HG03342 (cell line): ENCODE measurements around the gene SLC2A4.

Experiments
- ATAC-seq: cut with Tn5 transposase; IDR thresholded peaks from one replicate; pipeline ENCODE4 v1.9.1; 2021; ENCODE audit warnings: mild to moderate bottlenecking, moderate library complexity; ENCODE audit not compliant: unreplicated experiment

Gene SLC2A4

DNA sequence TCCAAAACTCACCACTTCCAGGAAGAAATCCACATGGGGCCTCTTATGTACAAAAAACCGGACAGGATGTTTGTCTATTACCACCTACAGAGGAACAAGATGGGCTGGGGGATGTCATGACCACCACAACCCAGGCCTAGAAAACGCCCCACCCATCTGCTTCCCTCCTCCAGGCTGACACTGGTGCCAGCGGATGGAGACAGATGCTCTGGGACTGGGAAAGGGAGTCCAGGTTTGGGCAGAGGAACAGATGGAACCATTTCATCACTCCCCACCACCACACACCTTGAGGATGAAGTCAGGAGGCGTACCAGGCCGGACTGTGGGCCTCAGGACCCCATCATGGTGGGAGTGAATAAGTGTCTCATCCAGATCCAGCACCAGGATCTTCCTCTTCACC is 34.7 kb upstream of the SLC2A4 start:
- ATAC-seq, result no peak

GRCh38 chr17:7248796-7249195 is 32.7 kb upstream of the SLC2A4 start:
- ATAC-seq, result no peak

DNA sequence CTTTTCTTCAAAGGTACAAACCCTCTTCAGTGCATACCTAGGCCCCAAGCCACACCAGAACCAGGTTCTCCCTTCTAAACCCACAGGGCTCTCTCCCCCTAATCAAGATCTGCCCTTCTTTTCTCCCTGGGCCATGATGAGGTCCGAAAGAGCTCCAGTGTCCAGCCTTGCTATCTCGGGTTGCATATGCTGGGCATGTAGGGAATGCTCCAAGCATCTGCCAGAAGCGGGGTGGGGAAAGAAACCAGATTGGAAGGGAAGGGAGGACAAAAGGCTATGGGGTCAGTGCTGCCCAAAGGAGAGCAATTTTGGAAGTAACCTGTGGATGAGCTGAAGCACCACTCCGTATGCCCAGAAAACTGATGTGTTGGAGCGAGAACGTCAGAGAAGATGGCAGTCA is 32.3 kb upstream of the SLC2A4 start:
- ATAC-seq, result no peak

DNA sequence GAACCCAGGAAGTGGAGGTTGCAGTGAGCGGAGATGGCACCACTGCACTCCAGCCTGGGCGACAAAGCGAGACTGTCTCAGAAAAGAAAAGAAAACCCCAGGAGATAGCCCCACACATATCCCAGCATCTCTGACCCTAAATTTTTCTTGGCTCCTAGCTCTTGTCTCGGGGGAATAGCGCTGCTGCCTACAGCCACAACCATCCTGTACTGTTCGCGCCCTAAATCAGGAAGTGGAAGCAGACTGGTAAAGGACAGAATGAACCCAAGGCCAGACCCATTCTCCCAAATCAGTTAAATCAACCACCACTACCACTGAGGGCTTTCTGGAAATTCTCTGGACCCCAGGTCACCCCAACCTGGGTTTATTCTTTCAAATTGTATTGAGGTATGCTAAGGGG is 31.7 kb upstream of the SLC2A4 start:
- no peak for ATAC-seq

DNA sequence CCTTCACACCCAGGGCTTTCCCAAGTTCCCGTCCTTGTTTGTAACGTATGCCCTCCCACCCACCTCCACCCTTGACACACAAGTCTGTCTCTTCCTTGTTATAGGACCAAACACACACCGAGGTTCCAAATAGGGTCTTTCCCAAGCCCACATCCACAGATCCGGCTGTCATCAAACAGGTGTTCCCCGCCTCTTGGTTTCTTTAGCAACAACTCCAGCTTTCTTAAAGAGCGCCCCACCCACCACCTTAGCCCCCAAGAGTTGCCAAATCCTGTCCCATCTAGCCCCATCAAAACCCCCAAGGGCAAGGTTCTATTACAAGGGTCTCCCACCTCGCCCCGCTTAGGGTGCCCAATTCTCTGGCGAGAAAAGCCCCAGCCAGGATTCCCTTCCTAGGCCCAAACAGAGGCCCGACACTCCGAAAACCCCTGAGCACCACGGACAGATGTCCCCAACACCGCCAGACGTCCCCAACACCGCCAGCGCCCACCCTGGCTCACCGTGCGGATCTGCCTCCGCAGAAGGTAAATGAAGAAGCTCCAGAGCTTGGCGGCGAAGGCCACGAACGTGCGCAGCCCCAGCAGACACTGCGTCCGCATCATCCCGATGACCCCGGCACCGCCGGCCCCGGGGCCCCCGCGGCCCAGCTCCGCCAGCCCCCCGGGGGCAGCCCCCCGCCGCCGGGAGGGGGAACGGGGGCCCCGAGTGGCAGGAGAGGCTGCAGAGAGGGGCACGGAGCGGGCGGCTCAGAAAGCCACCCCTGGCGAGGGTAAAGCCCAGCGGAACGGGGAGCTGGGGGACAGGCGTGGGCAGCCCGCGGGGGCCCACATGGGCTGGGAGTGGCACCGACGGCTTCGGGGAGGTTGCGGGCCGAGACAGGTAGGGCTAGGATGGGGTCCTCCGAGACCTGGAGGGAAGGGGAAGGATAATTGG is 30.6 kb upstream of the SLC2A4 start:
- ATAC-seq, result no peak

DNA sequence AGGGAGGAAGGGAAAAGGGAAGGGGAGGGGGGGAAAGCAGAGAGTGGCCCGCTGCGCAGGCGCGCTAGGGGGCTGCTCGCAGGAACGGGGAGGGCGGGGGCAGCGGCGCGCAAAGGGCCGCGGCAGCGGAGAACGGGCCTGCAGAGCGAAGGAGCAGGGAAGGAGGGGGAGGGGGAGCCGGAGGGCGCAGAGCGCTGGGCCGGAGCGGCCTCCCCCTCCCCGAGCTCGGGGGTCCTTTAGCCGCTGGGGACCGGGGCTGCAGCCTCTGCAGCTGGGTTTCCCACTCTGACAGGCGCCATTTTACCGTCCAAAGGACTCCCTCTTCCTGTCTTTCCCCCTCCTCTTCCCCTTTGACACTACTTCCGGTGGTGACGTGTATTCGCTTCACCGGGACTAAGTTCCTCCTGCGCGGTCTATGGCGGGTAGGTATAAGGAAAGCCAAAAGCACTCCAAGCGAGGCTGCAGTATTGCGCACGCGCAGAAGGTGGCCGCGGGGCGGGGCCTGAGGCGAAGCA is 29.8 kb upstream of the SLC2A4 start, which contains the start of gene CTDNEP1:
CTDNEP1 (minus strand) TSS at position 74 of the 515 bp plus-strand sequence. CDS start 438 bp downstream, outside the sequence.
- ATAC-seq, result peak; percentile 74

- ATAC-seq, result peak; percentile 49
Observed at GRCh38 chr17:7252176-7253043, 29.1 kb upstream of the SLC2A4 start, which contains the start of gene ELP5. TSS of gene ELP5 (plus strand) at chr17:7252215. CDS start at chr17:7252551, 336 bp downstream.

- ATAC-seq, result no peak
Observed at GRCh38 chr17:7253082-7253481, 28.4 kb upstream of the SLC2A4 start.

- no peak for ATAC-seq
Observed at GRCh38 chr17:7254511-7254910, 27.0 kb upstream of the SLC2A4 start.

DNA sequence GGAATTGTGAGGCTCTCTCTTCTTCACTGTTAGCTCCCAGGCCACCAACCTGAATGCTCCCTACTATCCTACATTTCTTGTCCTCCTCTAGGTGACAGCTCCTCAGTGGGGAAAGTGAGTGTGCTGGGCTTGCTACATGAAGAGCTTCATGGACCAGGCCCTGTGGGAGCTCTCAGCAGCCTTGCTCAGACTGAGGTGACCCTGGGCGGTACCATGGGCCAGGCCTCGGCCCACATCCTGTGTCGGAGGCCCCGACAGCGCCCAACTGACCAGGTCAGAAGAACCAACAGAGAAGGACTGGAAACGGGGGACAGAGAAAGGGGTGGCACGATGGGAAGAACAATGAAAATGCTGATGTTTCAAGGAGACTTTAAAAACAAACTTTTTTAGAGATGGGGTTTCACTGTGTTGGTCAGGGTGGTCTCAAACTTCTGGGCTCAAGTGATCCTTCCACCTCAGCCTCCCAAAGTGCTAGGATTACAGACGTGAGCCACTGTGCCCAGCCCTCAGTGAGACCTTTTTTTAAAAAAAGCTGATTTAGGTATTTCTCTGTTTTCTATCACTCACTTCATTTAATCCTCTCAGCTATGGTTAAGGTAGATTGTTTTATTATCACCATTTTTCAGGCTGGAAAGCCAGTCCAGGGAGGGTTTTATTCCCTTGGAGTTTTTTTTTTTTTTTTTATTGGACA is 24.6 kb upstream of the SLC2A4 start:
- no peak for ATAC-seq

GRCh38 chr17:7258731-7259554 is 22.6 kb upstream of the SLC2A4 start:
- ATAC-seq, result no peak

DNA sequence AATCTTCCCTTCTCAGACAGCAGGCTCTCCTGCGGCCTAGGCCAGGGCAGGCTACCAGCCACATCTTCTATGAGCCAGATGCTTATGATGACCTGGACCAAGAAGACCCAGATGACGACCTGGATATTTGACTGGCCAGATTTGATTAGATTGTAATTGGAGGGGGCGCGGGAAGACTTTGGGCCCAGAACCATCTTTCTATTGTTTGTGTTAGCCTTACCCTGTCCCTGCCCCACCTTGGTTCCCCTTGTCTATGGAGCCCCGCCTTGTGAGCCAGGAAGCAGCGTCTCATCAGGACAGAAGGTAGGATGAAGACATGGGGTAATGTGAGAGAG is 22.0 kb upstream of the SLC2A4 start:
- no peak for ATAC-seq

DNA sequence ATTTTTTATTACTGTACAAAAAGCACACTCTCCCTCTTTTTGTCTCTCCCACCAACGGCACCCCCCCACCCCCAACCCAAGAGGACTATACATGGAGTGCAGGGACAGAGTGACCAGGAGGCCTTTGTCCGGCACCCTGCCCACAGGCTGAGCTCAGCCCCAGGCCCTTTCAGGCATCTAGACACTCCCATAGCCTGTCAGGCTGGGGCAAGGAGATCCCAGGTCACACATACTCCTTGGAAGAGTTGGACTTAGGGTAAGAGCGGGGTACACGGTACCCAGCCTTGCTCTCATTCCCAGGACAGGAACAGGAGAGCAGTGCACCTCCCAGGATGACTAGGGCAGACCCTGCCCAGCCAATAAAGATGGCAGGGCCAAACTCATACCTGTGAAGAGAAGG is 21.4 kb upstream of the SLC2A4 start:
- ATAC-seq, result no peak

DNA sequence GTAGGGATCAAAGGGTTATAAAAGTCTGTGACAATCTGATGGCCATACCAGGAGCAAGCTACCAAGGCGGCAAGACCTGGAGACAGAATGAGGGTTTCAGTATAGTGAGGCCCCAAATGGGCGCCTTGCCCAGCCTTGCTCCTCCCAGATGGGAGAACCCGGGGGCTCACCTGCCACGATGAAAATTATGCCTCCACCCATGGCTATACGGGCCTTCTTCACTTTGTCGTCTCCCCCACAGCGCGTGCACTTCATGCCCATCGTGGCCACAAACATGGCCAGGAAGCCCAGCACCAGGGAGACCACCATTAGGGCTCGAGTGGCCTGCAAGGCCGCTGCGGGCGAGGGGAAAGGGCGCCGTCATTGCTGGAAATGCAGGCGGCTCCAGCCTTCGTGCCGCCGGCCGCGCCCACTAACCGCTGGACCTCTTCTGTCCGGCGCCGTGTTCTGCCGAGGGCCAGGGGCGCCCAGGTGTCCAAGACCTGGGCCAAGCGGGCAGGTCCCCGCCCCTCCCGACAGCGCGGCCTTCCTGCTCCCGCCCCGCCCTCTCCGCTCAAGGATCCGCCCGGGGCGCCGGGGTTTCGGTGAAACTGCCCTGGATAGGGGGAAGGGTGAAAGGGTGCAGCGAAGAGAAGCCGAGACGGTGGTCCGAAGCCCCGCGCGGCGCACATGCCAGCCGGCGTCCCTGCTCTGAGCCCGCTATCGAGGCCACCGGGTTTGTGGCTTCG is 20.7 kb upstream of the SLC2A4 start:
- no peak for ATAC-seq

- ATAC-seq, result no peak
Observed at GRCh38 chr17:7261379-7262191, 19.9 kb upstream of the SLC2A4 start.

- ATAC-seq, result no peak
Observed at GRCh38 chr17:7262192-7262934, 19.2 kb upstream of the SLC2A4 start, which contains the start of gene CLDN7. TSS of gene CLDN7 (minus strand) at chr17:7262478. CDS start at chr17:7262043, 435 bp downstream.

DNA sequence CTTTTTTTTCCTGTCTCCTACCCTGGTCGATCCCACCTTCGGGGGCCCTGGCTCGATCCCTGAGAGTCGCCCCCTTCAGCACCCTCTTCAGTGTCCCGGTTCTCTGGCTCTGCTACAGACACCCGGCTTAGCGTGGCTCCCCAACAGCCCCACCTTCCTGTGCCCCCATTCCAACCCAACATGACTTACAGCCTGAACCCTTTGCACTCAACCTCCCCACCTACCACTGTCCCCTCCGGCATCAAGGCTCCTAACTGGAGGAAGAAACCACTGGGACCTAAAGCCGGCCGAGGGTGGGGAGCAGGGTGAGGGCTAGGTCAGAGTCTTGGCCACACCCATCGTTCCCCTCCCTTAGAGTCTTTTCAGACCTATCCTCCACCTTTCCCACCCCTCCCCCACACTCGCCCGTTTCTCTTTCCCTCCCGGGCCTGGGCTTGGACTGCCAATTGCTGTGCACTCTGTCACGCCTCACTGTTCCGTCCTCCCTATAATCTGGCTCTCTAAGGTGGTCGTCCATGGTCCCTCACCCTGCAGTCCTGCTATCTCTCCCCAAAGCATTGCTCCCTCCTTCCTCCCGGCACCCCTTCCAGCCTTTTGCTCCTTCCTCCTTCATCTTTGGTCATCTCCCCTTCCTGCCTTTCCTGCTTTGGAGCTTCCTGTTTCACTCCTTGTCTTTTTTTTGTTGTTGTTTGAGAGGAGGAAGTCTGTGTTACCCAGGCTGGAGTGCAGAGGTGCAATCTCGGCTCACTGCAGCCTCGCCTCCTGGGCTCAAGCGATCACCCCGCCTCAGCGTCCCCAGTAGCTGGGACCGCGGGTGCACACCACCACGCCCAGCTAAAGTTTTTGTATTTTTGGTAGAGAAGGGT is 18.4 kb upstream of the SLC2A4 start:
- ATAC-seq, result no peak
